H9 (cell line): ENCODE data around the gene SYK. TPM values are rescaled to one million over a fixed set of nuclear protein-coding genes. Genes with fewer than 3 reads are reported as not detected.

Experiments
- DNase-seq: peaks from one replicate; pipeline ENCODE4 v3.0.0-alpha.2; 2017
- H2AFZ ChIP-seq: one replicate; pipeline ENCODE4 v1.6.1; 2013; ENCODE audit warnings: mild to moderate bottlenecking, low read length, control low read depth, moderate library complexity
- H2AK5ac ChIP-seq: 2 replicates; pipeline ENCODE4 v1.6.1; 2013; ENCODE audit warnings: low read length, control low read depth, mixed read lengths; ENCODE audit not compliant: insufficient read length
- H2BK120ac ChIP-seq: one replicate; pipeline ENCODE4 v1.6.1; 2013; ENCODE audit warnings: low read depth, mild to moderate bottlenecking, low read length, control low read depth, inconsistent platforms; ENCODE audit not compliant: poor library complexity, severe bottlenecking
- H2BK12ac ChIP-seq: 2 replicates; pipeline ENCODE4 v1.6.1; 2013; ENCODE audit warnings: low read length, control low read depth, mixed read lengths, low read depth; ENCODE audit not compliant: insufficient read length
- H2BK15ac ChIP-seq: 2 replicates; pipeline ENCODE4 v1.6.1; 2013; ENCODE audit warnings: low read depth, low read length, control low read depth
- H2BK20ac ChIP-seq: one replicate; pipeline ENCODE4 v1.6.1; 2013; ENCODE audit warnings: low read depth, mild to moderate bottlenecking, low read length, control low read depth, inconsistent platforms; ENCODE audit not compliant: poor library complexity, severe bottlenecking
- H2BK5ac ChIP-seq: 2 replicates; pipeline ENCODE4 v1.6.1; 2013; ENCODE audit warnings: low read length, control low read depth, mixed read lengths; ENCODE audit not compliant: insufficient read length
- H3K14ac ChIP-seq: 2 replicates; pipeline ENCODE4 v1.6.1; 2013; ENCODE audit warnings: low read length, control low read depth; ENCODE audit not compliant: insufficient read depth
- H3K18ac ChIP-seq: 2 replicates; pipeline ENCODE4 v1.6.1; 2013; ENCODE audit warnings: low read depth, mild to moderate bottlenecking, mixed read lengths, low read length, control low read depth; ENCODE audit not compliant: insufficient read length
- H3K23ac ChIP-seq: 2 replicates; pipeline ENCODE4 v1.6.1; 2013; ENCODE audit warnings: low read length, control low read depth, mixed read lengths, low read depth; ENCODE audit not compliant: insufficient read length
- H3K23me2 ChIP-seq: 2 replicates; pipeline ENCODE4 v1.6.1; 2013; ENCODE audit warnings: low read depth, mild to moderate bottlenecking, mixed read lengths, low read length, control low read depth; ENCODE audit not compliant: insufficient read length, poor library complexity, severe bottlenecking
- H3K27ac ChIP-seq: 2 replicates; pipeline ENCODE4 v1.5.1; 2013; ENCODE audit warnings: low read length, control low read depth, mixed read lengths, low read depth; ENCODE audit not compliant: insufficient read length
- H3K27me3 ChIP-seq: 2 replicates; pipeline ENCODE4 v1.6.1; 2013; ENCODE audit warnings: low read length, control low read depth, inconsistent platforms; ENCODE audit not compliant: insufficient read depth
- H3K4ac ChIP-seq: 2 replicates; pipeline ENCODE4 v1.6.1; 2013; ENCODE audit warnings: low read depth, mild to moderate bottlenecking, control low read depth, inconsistent platforms, low read length, moderate library complexity
- H3K4me1 ChIP-seq: 2 replicates; pipeline ENCODE4 v1.6.1; 2013; ENCODE audit warnings: low read length, control low read depth, inconsistent platforms; ENCODE audit not compliant: insufficient read depth
- H3K4me2 ChIP-seq: 2 replicates; pipeline ENCODE4 v1.6.1; 2013; ENCODE audit warnings: low read length, control low read depth, mixed read lengths; ENCODE audit not compliant: insufficient read length, insufficient read depth
- H3K56ac ChIP-seq: 2 replicates; pipeline ENCODE4 v1.6.1; 2013; ENCODE audit warnings: low read depth, mild to moderate bottlenecking, mixed read lengths, low read length, control low read depth; ENCODE audit not compliant: insufficient read length
- H3K79me1 ChIP-seq: 2 replicates; pipeline ENCODE4 v1.6.1; 2013; ENCODE audit warnings: low read depth, mild to moderate bottlenecking, moderate library complexity, low read length, control low read depth, inconsistent platforms; ENCODE audit not compliant: insufficient read depth, poor library complexity, severe bottlenecking
- H3K79me2 ChIP-seq: 2 replicates; pipeline ENCODE4 v1.6.1; 2013; ENCODE audit warnings: low read length, control low read depth, inconsistent platforms; ENCODE audit not compliant: insufficient read depth
- H3K9ac ChIP-seq: 2 replicates; pipeline ENCODE4 v1.6.1; 2013; ENCODE audit warnings: low read length, control low read depth, mixed read lengths; ENCODE audit not compliant: insufficient read length; ENCODE audit errors: extremely low read depth
- H3K9me3 ChIP-seq: one replicate; pipeline ENCODE4 v1.6.1; 2013; ENCODE audit warnings: low read depth, low read length, inconsistent platforms; ENCODE audit not compliant: control insufficient read depth
- H3T11ph ChIP-seq: one replicate; pipeline ENCODE4 v1.6.1; 2013; ENCODE audit warnings: mild to moderate bottlenecking, low read length, control low read depth, inconsistent platforms
- H4K20me1 ChIP-seq: one replicate; pipeline ENCODE4 v1.6.1; 2013; ENCODE audit not compliant: control insufficient read depth, insufficient read length, insufficient read depth
- H4K5ac ChIP-seq: 2 replicates; pipeline ENCODE4 v1.6.1; 2013; ENCODE audit warnings: low read depth, mild to moderate bottlenecking, mixed read lengths, low read length, control low read depth; ENCODE audit not compliant: insufficient read length
- H4K8ac ChIP-seq: replicated peaks from 2 replicates; pipeline ENCODE4 v1.6.1; 2013; ENCODE audit warnings: low read length, control low read depth, mixed read lengths, low read depth; ENCODE audit not compliant: insufficient read length
- H4K91ac ChIP-seq: 2 replicates; pipeline ENCODE4 v1.6.1; 2013; ENCODE audit warnings: low read depth, mild to moderate bottlenecking, moderate library complexity, mixed read lengths, low read length, control low read depth; ENCODE audit not compliant: insufficient read length
- H3K27ac Mint-ChIP-seq, 3 experiments: 2 replicates in 2 of 3; 3 replicates in 1 of 3; pipeline ENCODE4 v1.8.0; 2020 to 2021; ENCODE audit warnings: mixed read lengths in 3 of 3, mild to moderate bottlenecking in 1 of 3, moderate library complexity in 1 of 3
- H3K27me3 Mint-ChIP-seq: 2 replicates; pipeline ENCODE4 v1.8.0; 2021; ENCODE audit warnings: low read depth, mild to moderate bottlenecking, moderate library complexity, mixed read lengths
- H3K36me3 Mint-ChIP-seq, 3 experiments: 2 replicates in 2 of 3; 3 replicates in 1 of 3; pipeline ENCODE4 v1.8.0; 2020 to 2021; ENCODE audit warnings: low read depth in 3 of 3, mixed read lengths in 3 of 3; ENCODE audit not compliant: insufficient read depth in 1 of 3
- H3K4me1 Mint-ChIP-seq, 2 experiments: 2 replicates each; pipeline ENCODE4 v1.8.0; 2020; ENCODE audit warnings: mixed read lengths in 2 of 2
- H3K4me3 Mint-ChIP-seq, 2 experiments: 2 replicates in 1 of 2; 3 replicates in 1 of 2; pipeline ENCODE4 v1.8.0; 2020 to 2021; ENCODE audit warnings: mild to moderate bottlenecking in 2 of 2, mixed read lengths in 2 of 2, moderate library complexity in 1 of 2
- H3K9me3 Mint-ChIP-seq, 2 experiments: 2 replicates in 1 of 2; 3 replicates in 1 of 2; pipeline ENCODE4 v1.8.0; 2020; ENCODE audit warnings: mild to moderate bottlenecking in 2 of 2, mixed read lengths in 2 of 2, moderate library complexity in 1 of 2
- total RNA-seq: library from RNA; stranded (reverse); gene quantifications from 2 replicates; pipeline ENCODE4 v1.2.1, GENCODE V29; 2021
- TF ChIP-seq, protein P1 (sequence below): fragments of 200-600 bp; sonication (generic); conservative IDR thresholded peaks from 3 replicates; pipeline ENCODE4 v1.8.0; 2021; ENCODE audit warnings: antibody characterized with exemption, mild to moderate bottlenecking

The SYK gene
- total RNA-seq, 1 experiment from 2014 or later, result 7.9 TPM

DNA sequence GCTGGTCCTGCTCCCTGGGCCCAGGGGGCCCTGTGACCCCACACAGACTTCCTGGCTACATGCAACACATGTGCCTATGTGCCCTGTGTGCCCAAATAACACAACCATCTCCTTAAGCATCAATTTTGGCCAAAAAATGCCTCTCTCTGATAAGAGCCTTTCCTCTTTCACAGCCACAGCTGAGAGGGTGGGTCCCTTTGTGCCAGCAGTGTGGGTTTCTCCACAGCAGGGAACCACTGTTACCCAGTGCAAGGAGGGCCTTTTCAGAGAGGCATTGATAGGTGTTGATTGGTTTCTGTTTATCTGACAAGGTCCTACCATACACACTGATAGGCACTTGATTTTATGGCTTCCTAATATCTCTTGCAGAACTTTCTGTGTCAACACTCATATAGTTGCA lies 42.7 kb downstream of the SYK start:
- H3K27me3 ChIP-seq, result no peaks in the 10 kb centered on the region
- H2BK15ac ChIP-seq, result no peak overlapping the region
- no peaks in the 10 kb centered on the region for H3K9me3 ChIP-seq
- H3K36me3 Mint-ChIP-seq, result no peaks in the 10 kb centered on the region
- no peaks in the 10 kb centered on the region for H3K27me3 Mint-ChIP-seq
- H2AK5ac ChIP-seq, result no peak overlapping the region
- H3K27ac ChIP-seq, result no peak overlapping the region
- H3K4me1 Mint-ChIP-seq, result no peaks in the 10 kb centered on the region
- no peak overlapping the region for H3K4me3 Mint-ChIP-seq
- no peak overlapping the region for H3K9ac ChIP-seq
- no peak overlapping the region for H4K91ac ChIP-seq
- H3K4ac ChIP-seq, result no peak overlapping the region
- no peaks in the 10 kb centered on the region for H3K79me1 ChIP-seq
- H3K18ac ChIP-seq, result no peak overlapping the region
- no peak for DNase-seq
- TF ChIP-seq, protein P1, sequence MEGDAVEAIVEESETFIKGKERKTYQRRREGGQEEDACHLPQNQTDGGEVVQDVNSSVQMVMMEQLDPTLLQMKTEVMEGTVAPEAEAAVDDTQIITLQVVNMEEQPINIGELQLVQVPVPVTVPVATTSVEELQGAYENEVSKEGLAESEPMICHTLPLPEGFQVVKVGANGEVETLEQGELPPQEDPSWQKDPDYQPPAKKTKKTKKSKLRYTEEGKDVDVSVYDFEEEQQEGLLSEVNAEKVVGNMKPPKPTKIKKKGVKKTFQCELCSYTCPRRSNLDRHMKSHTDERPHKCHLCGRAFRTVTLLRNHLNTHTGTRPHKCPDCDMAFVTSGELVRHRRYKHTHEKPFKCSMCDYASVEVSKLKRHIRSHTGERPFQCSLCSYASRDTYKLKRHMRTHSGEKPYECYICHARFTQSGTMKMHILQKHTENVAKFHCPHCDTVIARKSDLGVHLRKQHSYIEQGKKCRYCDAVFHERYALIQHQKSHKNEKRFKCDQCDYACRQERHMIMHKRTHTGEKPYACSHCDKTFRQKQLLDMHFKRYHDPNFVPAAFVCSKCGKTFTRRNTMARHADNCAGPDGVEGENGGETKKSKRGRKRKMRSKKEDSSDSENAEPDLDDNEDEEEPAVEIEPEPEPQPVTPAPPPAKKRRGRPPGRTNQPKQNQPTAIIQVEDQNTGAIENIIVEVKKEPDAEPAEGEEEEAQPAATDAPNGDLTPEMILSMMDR, result no peak
- H3K14ac ChIP-seq, result no peak overlapping the region
- H3K23ac ChIP-seq, result no peak overlapping the region
- H4K20me1 ChIP-seq, result no peaks in the 10 kb centered on the region
- no peaks in the 10 kb centered on the region for H3K79me2 ChIP-seq
- H4K5ac ChIP-seq, result no peak overlapping the region
- no peak overlapping the region for H3K4me2 ChIP-seq
- H3K56ac ChIP-seq, result no peak overlapping the region
- H2BK120ac ChIP-seq, result no peak overlapping the region
- no peak overlapping the region for H4K8ac ChIP-seq
- H3K4me1 ChIP-seq, result no peaks in the 10 kb centered on the region
- no peak overlapping the region for H3T11ph ChIP-seq
- no peak overlapping the region for H2AFZ ChIP-seq
- H2BK20ac ChIP-seq, result no peak overlapping the region
- H2BK12ac ChIP-seq, result no peak overlapping the region
- H3K23me2 ChIP-seq, result no peaks in the 10 kb centered on the region
- H3K9me3 Mint-ChIP-seq, result no peaks in the 10 kb centered on the region
- H2BK5ac ChIP-seq, result no peak overlapping the region
- H3K27ac Mint-ChIP-seq, result no peak overlapping the region
